Progenitor cell of endocrine pancreas (in vitro differentiated cells): Measurements from ENCODE around the gene TRIOBP. TPM values are rescaled to one million over a fixed set of nuclear protein-coding genes. Genes with fewer than 3 reads are reported as not detected.

ENCODE experiments used
- DNase-seq: peaks from one replicate; pipeline ENCODE4 v3.0.0; 2021; ENCODE audit warnings: low spot score; ENCODE audit not compliant: unreplicated experiment
- H3K27ac Mint-ChIP-seq: 2 replicates; pipeline ENCODE4 v1.8.0; 2021; ENCODE audit warnings: mild to moderate bottlenecking, moderate library complexity, mixed read lengths
- H3K27me3 Mint-ChIP-seq: 2 replicates; pipeline ENCODE4 v1.8.0; 2021; ENCODE audit warnings: mixed read lengths
- H3K36me3 Mint-ChIP-seq: 2 replicates; pipeline ENCODE4 v1.8.0; 2022; ENCODE audit warnings: mixed read lengths; ENCODE audit not compliant: insufficient read depth
- H3K4me1 Mint-ChIP-seq: 2 replicates; pipeline ENCODE4 v1.8.0; 2021; ENCODE audit warnings: low read depth, mixed read lengths
- H3K4me3 Mint-ChIP-seq: 2 replicates; pipeline ENCODE4 v1.8.0; 2021; ENCODE audit warnings: low read depth, mild to moderate bottlenecking, moderate library complexity, mixed read lengths
- H3K9me3 Mint-ChIP-seq: 2 replicates; pipeline ENCODE4 v1.8.0; 2021; ENCODE audit warnings: low read depth, mixed read lengths
- CTCF ChIP-seq: fragments of 200-600 bp; sonication (generic); IDR thresholded peaks from one replicate; pipeline ENCODE4 v1.5.0; 2021; ENCODE audit warnings: antibody characterized with exemption, mild to moderate bottlenecking; ENCODE audit not compliant: unreplicated experiment
- total RNA-seq: library from RNA; stranded (reverse); gene quantifications from 2 replicates; pipeline ENCODE4 v1.2.1, GENCODE V29; 2021

TRIOBP gene
- total RNA-seq, 1 donor from 2014 or later, result 78.7 TPM

GRCh38 chr22:37816543-37817180, 119.8 kb downstream of the TRIOBP start:
- TF ChIP-seq CTCF, result no peak
- peaks cover 5% of the 10 kb centered on the region for H3K36me3 Mint-ChIP-seq
- no peak overlapping the region for H3K27ac Mint-ChIP-seq
- H3K27me3 Mint-ChIP-seq, result peaks cover 22% of the 10 kb centered on the region
- no peak overlapping the region for H3K4me3 Mint-ChIP-seq
- peaks cover 7% of the 10 kb centered on the region for H3K4me1 Mint-ChIP-seq
- H3K9me3 Mint-ChIP-seq, result no peaks in the 10 kb centered on the region
- no peak for DNase-seq

GRCh38 chr22:37817705-37818408, 121.0 kb downstream of the TRIOBP start:
- Mint-ChIP-seq H3K27ac (peak overlapping the region; percentile 89), H3K4me3 (peak overlapping the region; percentile 64), H3K9me3 (no peaks in the 10 kb centered on the region), H3K36me3 (peaks cover 5% of the 10 kb centered on the region), H3K4me1 (peaks cover 11% of the 10 kb centered on the region), H3K27me3 (peaks cover 32% of the 10 kb centered on the region)
- DNase-seq, result peak; percentile 87
- TF ChIP-seq CTCF, result peak; percentile 95

- Mint-ChIP-seq H3K4me3 (peak overlapping the region; percentile 64), H3K27me3 (peaks cover 39% of the 10 kb centered on the region), H3K4me1 (peaks cover 11% of the 10 kb centered on the region), H3K9me3 (no peaks in the 10 kb centered on the region), H3K27ac (no peak overlapping the region), H3K36me3 (peaks cover 3% of the 10 kb centered on the region)
- peak; percentile 42 for DNase-seq
- peak; percentile 48 for TF ChIP-seq CTCF
Observed at GRCh38 chr22:37818409-37819104, 121.7 kb downstream of the TRIOBP start.

GRCh38 chr22:37819105-37819433, 122.2 kb downstream of the TRIOBP start:
- peaks cover 11% of the 10 kb centered on the region for H3K4me1 Mint-ChIP-seq
- H3K36me3 Mint-ChIP-seq, result peaks cover 3% of the 10 kb centered on the region
- no peak overlapping the region for H3K27ac Mint-ChIP-seq
- TF ChIP-seq CTCF, result no peak
- no peaks in the 10 kb centered on the region for H3K9me3 Mint-ChIP-seq
- no peak for DNase-seq
- H3K27me3 Mint-ChIP-seq, result peaks cover 40% of the 10 kb centered on the region
- peak overlapping the region; percentile 29 for H3K4me3 Mint-ChIP-seq

GRCh38 chr22:37820350-37820749, 123.5 kb downstream of the TRIOBP start:
- no peak overlapping the region for H3K4me3 Mint-ChIP-seq
- H3K36me3 Mint-ChIP-seq, result peaks cover 3% of the 10 kb centered on the region
- H3K27me3 Mint-ChIP-seq, result peaks cover 45% of the 10 kb centered on the region
- H3K27ac Mint-ChIP-seq, result peak overlapping the region; percentile 49
- no peak for TF ChIP-seq CTCF
- H3K9me3 Mint-ChIP-seq, result no peaks in the 10 kb centered on the region
- H3K4me1 Mint-ChIP-seq, result peaks cover 11% of the 10 kb centered on the region
- DNase-seq, result no peak
